Ramos (cell line): ENCODE results near the gene TRO.

Source experiments
- in situ Hi-C: fragments of 300-500 bp; cut with MboI; formaldehyde crosslinking; loops from one replicate; pipeline ENCODE4 v1.14.3; 2022; ENCODE audit warnings: low sequenced_read_pairs; ENCODE audit not compliant: unreplicated experiment

Gene TRO

DNA sequence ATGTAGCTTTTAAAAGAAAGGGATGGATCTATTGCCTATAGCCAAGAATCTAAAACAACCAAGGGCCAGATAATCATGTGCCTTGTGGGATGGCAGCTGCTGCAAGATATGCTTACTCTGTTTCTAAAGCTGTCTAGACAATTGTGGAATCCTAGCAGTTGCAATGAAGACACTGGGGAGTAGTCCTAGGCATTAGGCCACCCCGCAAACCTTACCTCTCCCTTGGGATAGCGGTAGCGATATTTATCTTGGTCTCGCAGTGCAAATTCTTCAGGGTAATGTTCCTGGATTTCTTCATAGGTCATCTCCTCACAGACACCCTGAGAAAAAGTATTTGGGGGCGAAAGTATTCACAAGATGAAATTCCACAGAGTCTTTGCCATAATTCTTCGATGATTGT is 24.6 kb downstream of the TRO start:
- in situ Hi-C loops: no loop called here

- in situ Hi-C loops: no loop called here
Measured at GRCh38 chrX:54950730-54951375, 30.2 kb downstream of the TRO start.

DNA sequence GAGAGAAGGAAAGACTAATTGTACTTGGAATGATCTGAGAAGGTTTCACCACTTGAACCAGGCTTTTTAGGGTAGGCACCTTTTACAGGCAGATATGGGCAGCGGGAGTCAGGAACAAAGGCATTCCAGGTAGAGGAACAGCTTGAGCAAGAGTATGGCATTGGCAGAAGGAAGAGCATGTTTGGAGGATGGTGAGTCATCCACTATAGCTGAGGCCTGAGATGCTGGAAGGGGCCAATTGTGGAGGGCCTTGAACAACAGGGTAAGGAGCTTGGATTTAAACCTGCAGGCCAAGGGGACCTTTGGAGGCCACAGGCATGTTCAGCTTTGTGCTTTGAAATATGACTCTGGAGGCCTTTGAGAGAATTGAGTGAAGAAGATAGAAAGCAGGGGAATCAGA is 41.1 kb downstream of the TRO start:
- in situ Hi-C loops: no loop called here

- in situ Hi-C loops: no loop called here
Measured at GRCh38 chrX:54964766-54965497, 44.3 kb downstream of the TRO start.

GRCh38 chrX:54977387-54977786 is 56.8 kb downstream of the TRO start:
- in situ Hi-C loops: no loop called here

- in situ Hi-C loops: no loop called here
Measured at GRCh38 chrX:54978448-54978847, 57.8 kb downstream of the TRO start.

DNA sequence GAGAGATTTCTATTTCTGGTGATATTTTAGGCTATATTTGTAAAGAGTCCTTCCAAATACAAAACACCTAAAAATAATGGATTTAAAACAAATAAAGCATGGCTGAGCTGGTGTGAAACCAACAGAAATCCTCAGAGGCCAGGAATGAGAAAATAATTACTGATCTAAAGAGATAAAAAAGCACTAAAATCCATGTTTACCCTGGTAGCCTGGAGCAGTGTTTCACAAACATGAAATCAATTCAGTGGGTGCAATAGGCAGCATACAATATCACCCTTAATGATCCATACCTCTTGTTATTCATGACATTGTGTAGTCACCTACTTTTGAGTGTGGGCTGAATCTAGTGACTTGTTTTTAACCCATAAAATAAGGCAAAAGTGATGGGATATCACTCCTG is 58.8 kb downstream of the TRO start:
- in situ Hi-C loops: no loop called here

GRCh38 chrX:54980334-54980733 is 59.7 kb downstream of the TRO start:
- in situ Hi-C loops: no loop called here
